DMS53 (cell line): ENCODE results near the gene MCL1.

ENCODE experiments used
- DNase-seq: peaks from one replicate; lab custom pipeline; 2025; lab: John Stamatoyannopoulos, UW

MCL1 gene

GRCh38 chr1:150555971-150556865, 23.2 kb downstream of the MCL1 start:
- DNase-seq, result no peak

GRCh38 chr1:150555198-150555970, 24.0 kb downstream of the MCL1 start:
- no peak for DNase-seq

GRCh38 chr1:150554086-150554452, 25.3 kb downstream of the MCL1 start:
- DNase-seq, result no peak

- no peak for DNase-seq
Observed at GRCh38 chr1:150553392-150554085, 25.9 kb downstream of the MCL1 start.

- DNase-seq, result no peak
Observed at GRCh38 chr1:150552911-150553289, 26.5 kb downstream of the MCL1 start.

GRCh38 chr1:150552128-150552910, 27.1 kb downstream of the MCL1 start:
- DNase-seq, result peak; percentile 15

- no peak for DNase-seq
Observed at GRCh38 chr1:150551784-150552127, 27.7 kb downstream of the MCL1 start.

GRCh38 chr1:150551051-150551783, 28.2 kb downstream of the MCL1 start:
- peak; percentile 39 for DNase-seq

- DNase-seq, result no peak
Observed at GRCh38 chr1:150550222-150551050, 29.0 kb downstream of the MCL1 start.

GRCh38 chr1:150549496-150550221, 29.8 kb downstream of the MCL1 start:
- DNase-seq, result no peak

- DNase-seq, result peak; percentile 88
Observed at GRCh38 chr1:150548632-150549495, 30.5 kb downstream of the MCL1 start, which contains the start of gene ADAMTSL4. Gene ADAMTSL4, plus strand, starts transcription at chr1:150549408. Its CDS starts 2,881 bp downstream, at chr1:150552289.

- DNase-seq, result no peak
Observed at GRCh38 chr1:150548324-150548631, 31.1 kb downstream of the MCL1 start.

- DNase-seq, result no peak
Observed at GRCh38 chr1:150546294-150546937, 33.0 kb downstream of the MCL1 start.

GRCh38 chr1:150545486-150546032, 33.9 kb downstream of the MCL1 start:
- DNase-seq, result no peak

GRCh38 chr1:150544204-150544603, 35.2 kb downstream of the MCL1 start:
- DNase-seq, result no peak

- no peak for DNase-seq
Observed at GRCh38 chr1:150543500-150544143, 35.8 kb downstream of the MCL1 start.
